ENCODE measurements around the gene RNF144A. TPM values are rescaled to one million over a fixed set of nuclear protein-coding genes. Genes with fewer than 3 reads are reported as not detected.

RNF144A gene
- total RNA-seq, 1 experiment from 2014 or later, result 10.6 TPM

DNA sequence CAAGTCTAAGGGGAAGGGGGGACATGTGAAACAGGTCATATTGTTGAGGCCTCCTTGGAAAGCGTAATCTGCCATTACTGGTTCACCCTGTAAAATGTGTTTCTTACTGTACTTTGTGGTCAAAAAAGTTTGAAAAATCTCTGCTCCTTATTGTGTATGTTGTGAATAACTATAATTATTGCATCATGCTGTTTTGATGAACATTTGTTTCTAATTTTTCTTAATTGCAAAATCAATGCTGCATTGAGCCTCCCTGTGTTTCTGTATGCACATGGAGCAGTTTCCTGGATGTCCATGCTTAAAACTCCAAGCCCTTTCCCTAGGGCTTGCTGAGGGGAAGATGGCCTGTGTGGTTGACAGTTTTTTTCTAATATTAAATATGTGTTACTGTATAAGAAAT, 158.6 kb downstream of the RNF144A start:
- Histone ChIP-seq H3K9ac (ENCODE audit: extremely low read depth, insufficient read length, low read length) (no peak overlapping the region), H3K14ac (ENCODE audit: insufficient read depth, low read length) (no peak overlapping the region), H4K8ac (replicated peaks; ENCODE audit: insufficient read length, low read depth, low read length) (no peak overlapping the region), H3K27me3 (ENCODE audit: insufficient read depth, low read length) (no peaks in the 10 kb centered on the region), H3K23me2 (ENCODE audit: insufficient read length, low read depth, low read length, poor library complexity, severe bottlenecking) (no peaks in the 10 kb centered on the region), H4K91ac (ENCODE audit: insufficient read length, low read depth, low read length) (no peak overlapping the region), H3K18ac (ENCODE audit: insufficient read length, low read depth, low read length) (no peak overlapping the region), H2BK15ac (ENCODE audit: low read depth, low read length) (no peak overlapping the region), H3K23ac (ENCODE audit: insufficient read length, low read depth, low read length) (no peak overlapping the region), H2BK5ac (ENCODE audit: insufficient read length, low read length) (no peak overlapping the region), H3K27ac (ENCODE audit: insufficient read length, low read depth, low read length) (no peak overlapping the region), H3K9me3 (ENCODE audit: control insufficient read depth, low read depth, low read length) (no peaks in the 10 kb centered on the region), H3K4me1 (ENCODE audit: insufficient read depth, low read length) (no peaks in the 10 kb centered on the region), H2AFZ (ENCODE audit: low read length) (no peak overlapping the region), H4K5ac (ENCODE audit: insufficient read length, low read depth, low read length) (no peak overlapping the region), H3K79me1 (ENCODE audit: insufficient read depth, low read depth, low read length, poor library complexity, severe bottlenecking) (no peaks in the 10 kb centered on the region), H2AK5ac (ENCODE audit: insufficient read length, low read length) (no peak overlapping the region), H3K4ac (ENCODE audit: low read depth, low read length) (no peak overlapping the region), H3K56ac (ENCODE audit: insufficient read length, low read depth, low read length) (no peak overlapping the region), H3K4me2 (ENCODE audit: insufficient read depth, insufficient read length, low read length) (no peak overlapping the region), H3K79me2 (ENCODE audit: insufficient read depth, low read length) (no peaks in the 10 kb centered on the region), H2BK12ac (ENCODE audit: insufficient read length, low read depth, low read length) (no peak overlapping the region), H2BK20ac (ENCODE audit: low read depth, low read length, poor library complexity, severe bottlenecking) (no peak overlapping the region), H2BK120ac (ENCODE audit: low read depth, low read length, poor library complexity, severe bottlenecking) (no peak overlapping the region), H4K20me1 (ENCODE audit: control insufficient read depth, insufficient read depth, insufficient read length) (no peaks in the 10 kb centered on the region), H3T11ph (ENCODE audit: low read length) (no peak overlapping the region)
- peaks cover 0 to 6% (median 4%) of the 10 kb centered on the region in 3 experiments; a peak in 3 of 7 replicates for H3K36me3 Mint-ChIP-seq (ENCODE audit: insufficient read depth in 1 of 3, low read depth in 3 of 3)
- no peak overlapping the region for H3K4me3 Mint-ChIP-seq
- DNase-seq, result no peak
- H3K27ac Mint-ChIP-seq, result no peak overlapping the region
- no peak for TF ChIP-seq CTCF (conservative IDR thresholded peaks at IDR 0.05)
- H3K9me3 Mint-ChIP-seq, result peaks cover 2 to 4% of the 10 kb centered on the region in 2 experiments; a peak in 3 of 5 replicates
- no peaks in the 10 kb centered on the region for H3K4me1 Mint-ChIP-seq
- H3K27me3 Mint-ChIP-seq (ENCODE audit: low read depth), result no peaks in the 10 kb centered on the region
- no CpG with 5 or more reads among the region's 1 CpG for WGBS (ENCODE audit: extremely low coverage, insufficient read length, low lambda C conversion rate)

Data from H9 (cell line).